HG03159 (cell line): ENCODE results near the gene PELI2.

ENCODE experiments used
- ATAC-seq: cut with Tn5 transposase; IDR thresholded peaks from one replicate; pipeline ENCODE4 v1.9.1; 2021; ENCODE audit warnings: mild to moderate bottlenecking, moderate library complexity; ENCODE audit not compliant: unreplicated experiment

PELI2 gene

GRCh38 chr14:56118611-56119181 is 485 bp downstream of the PELI2 start:
- peak; percentile 19 for ATAC-seq

- peak; percentile 36 for ATAC-seq
These were observed 1.2 kb downstream of the PELI2 start for GRCh38 chr14:56119201-56119981.

- ATAC-seq = no peak
These were observed 2.0 kb downstream of the PELI2 start for GRCh38 chr14:56120091-56120691.

- no peak for ATAC-seq
These were observed 3.6 kb downstream of the PELI2 start for GRCh38 chr14:56121816-56122215.

- no peak for ATAC-seq
These were observed 4.1 kb downstream of the PELI2 start for GRCh38 chr14:56122301-56122700.

- ATAC-seq = no peak
These were observed 6.1 kb downstream of the PELI2 start for GRCh38 chr14:56124327-56124726.

- no peak for ATAC-seq
These were observed 7.8 kb downstream of the PELI2 start for GRCh38 chr14:56125772-56126636.

- ATAC-seq = no peak
These were observed 8.4 kb downstream of the PELI2 start for GRCh38 chr14:56126637-56126913.

- no peak for ATAC-seq
These were observed 8.9 kb downstream of the PELI2 start for GRCh38 chr14:56127156-56127555.

GRCh38 chr14:56129092-56129491 is 10.9 kb downstream of the PELI2 start:
- ATAC-seq = no peak

GRCh38 chr14:56129933-56130332 is 11.7 kb downstream of the PELI2 start:
- no peak for ATAC-seq

- no peak for ATAC-seq
These were observed 13.0 kb downstream of the PELI2 start for GRCh38 chr14:56131004-56131864.

GRCh38 chr14:56131865-56132833 is 13.9 kb downstream of the PELI2 start:
- ATAC-seq = no peak

GRCh38 chr14:56133547-56133946 is 15.3 kb downstream of the PELI2 start:
- ATAC-seq = no peak

- ATAC-seq = no peak
These were observed 16.8 kb downstream of the PELI2 start for GRCh38 chr14:56135001-56135400.

GRCh38 chr14:56135668-56136067 is 17.5 kb downstream of the PELI2 start:
- ATAC-seq = no peak

- no peak for ATAC-seq
These were observed 18.6 kb downstream of the PELI2 start for GRCh38 chr14:56136571-56137452.

- no peak for ATAC-seq
These were observed 19.2 kb downstream of the PELI2 start for GRCh38 chr14:56137453-56137807.

- no peak for ATAC-seq
These were observed 19.6 kb downstream of the PELI2 start for GRCh38 chr14:56137849-56138248.
